ENCODE results near the gene FNDC3B.
"Not testable (repeated sequence)": the region's sequence is repeated elsewhere in the genome, so short reads cannot be mapped to it uniquely, and the experiment has no call there.

FNDC3B gene

DNA sequence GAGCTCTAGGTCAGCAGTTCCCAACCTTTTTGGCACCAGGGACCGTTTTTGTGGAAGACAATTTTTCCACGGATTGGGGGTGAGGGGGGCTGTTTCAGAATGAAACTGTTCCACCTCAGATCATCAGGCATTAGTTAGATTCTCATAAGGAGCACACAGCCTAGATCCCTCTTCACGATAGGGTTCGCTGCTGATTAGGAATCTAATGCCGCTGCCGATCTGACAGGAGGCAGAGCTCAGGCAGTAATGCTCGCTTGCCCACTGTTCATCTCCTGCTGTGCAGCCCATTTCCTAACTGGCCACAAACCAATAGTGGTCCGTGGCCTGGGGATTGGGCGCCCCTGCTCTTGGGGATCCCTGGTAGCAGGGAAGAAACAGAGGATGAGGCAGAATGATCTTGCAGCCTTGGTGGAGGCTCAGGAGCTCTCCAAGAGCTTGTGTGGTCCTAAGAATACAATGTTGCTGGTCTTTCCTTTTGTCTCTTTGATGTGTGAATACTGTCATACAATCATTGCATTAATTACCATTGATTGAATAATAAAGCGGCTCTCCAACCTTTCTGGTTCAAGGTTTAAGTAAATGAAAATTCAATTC, 183.2 kb downstream of the FNDC3B start:
- no peak for DNase-seq

DNA sequence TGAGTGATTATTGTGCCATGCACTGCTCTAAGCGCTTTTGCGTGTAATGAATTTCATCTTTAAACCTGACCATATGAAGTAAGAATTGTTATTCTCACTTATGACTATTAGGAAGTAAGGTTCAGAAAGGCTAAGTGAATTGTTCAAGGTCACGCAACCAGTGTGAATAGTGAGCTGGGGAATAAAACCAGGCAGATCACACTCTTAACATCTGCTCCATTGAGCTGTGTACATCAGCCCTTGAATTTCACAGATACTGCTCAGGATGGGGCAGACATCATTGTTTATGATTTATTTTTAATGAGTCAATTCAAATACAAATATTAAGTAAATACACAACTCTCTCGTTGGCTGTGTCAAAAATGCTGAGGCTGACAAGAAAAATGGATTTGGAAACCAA, 184.5 kb downstream of the FNDC3B start:
- DNase-seq = no peak

DNA sequence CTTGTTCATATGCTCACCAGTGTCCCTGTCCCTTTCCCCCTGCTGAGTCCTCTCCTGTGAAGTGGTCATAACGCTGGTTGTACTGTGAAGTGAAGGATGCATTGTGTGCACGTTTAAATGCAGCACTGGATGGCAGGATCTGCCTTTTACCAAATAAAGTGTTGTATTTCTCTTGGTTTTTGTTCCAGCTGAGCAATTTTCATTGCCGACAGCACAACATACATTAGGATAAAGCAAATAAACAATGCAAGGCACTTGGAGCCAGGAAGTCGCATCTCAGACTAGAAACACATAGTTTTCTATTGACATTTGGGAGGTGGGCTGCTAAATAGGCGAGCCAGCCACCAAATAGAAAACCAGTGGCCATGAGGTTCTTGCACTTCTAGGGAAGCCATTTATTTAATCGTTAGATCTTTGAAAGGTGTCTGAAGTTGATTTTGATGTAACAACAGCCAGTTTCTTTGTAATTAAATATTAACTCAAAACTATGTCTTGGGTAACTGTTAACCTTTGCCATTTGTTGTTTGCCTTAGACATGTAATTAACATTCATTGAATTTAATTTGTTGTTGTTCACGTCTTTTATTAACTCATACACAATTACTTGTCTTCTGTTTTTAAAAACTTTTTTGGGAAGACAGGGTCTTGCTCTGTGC, 185.3 kb downstream of the FNDC3B start:
- no peak for DNase-seq

DNA sequence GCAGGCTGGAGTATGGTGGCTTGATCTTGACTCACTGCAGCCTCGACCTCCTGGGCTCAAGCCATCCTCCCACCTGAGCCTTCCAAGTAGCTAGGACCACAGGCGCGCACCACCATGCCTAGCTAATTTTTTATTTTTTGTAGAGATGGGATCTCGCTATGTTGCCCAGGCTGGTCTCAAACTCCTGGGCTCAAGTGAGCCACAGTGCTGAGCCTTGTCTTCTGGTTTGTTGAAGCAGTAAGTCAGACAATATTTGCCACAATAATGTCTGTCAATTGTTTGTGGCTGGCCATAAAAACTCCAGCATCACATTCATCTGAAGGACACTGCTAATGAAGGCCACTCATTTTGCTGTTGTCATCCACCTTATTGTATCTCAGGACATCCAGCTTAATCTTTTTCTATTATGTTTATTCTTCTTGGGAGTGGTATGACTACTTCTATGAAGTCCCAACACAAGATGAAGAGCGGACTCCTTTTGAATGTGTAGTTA, 185.9 kb downstream of the FNDC3B start:
- DNase-seq = no peak

DNA sequence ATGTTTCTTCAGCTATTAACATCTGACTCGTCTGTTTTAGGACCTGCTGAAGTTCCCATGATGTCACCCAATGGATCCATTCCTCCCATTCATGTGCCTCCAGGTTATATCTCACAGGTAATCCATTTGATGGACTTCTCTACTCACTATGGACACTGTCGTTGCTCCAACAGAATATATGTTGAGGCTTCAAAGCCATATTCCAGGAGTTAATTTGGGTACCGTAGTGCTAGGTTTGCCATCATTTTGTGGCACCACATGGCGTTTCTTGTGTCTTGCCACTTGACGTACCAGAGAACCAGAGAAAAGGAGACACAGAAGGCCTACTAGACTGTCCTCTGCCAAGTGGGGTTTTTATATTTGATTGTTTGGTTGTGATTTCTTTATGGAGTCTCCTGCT, 187.5 kb downstream of the FNDC3B start:
- no peak for DNase-seq

DNA sequence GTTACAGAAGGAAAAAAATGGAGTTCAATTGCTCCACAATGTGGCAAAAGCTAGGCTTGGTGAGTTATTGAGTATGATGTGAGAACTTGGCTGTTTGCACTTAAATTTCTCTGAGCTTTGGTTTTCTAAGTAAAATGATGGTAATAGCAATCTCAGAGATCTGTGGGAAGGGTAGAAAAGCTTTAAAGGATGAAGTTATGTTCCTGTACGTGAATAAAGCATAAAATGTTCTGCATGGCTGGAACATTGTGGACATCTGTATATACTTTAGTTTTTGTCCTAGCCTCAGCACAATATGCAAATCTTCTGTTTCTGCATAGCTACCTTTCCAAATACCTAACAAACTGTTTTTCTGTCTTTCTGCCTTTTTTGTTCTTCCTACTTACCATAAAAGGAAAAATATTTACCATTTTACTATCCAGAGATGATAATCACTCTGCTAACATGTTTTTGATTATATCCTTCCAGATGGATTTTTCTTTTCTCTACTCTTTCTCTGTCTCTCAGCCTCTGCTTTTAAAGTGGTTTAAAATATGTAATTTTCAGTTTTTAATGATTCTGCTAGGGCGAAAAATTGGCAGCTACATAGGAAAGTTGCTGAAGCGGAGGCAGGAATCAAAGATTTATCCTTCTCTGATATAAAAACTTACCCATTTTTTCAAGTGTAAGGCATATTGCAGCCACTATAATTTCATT, 188.1 kb downstream of the FNDC3B start:
- DNase-seq = no peak

DNA sequence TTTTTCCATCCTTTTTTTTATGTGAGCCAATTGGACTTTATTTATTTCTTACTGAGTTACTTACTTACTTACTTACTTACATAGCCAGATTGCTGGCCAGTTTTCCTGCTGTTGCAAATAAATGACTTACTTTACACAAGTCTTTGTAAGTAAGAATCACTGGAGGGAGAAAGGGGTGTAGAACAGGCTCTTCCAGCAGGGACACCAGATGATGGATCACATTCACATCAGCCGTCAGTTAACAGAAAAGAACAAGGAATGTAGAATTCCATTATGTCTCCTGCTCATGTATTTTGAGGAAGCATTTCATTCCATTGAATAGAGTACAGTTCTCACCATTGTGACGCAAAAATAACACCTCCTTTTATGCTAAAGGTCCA, 188.6 kb downstream of the FNDC3B start:
- no peak for DNase-seq

DNA sequence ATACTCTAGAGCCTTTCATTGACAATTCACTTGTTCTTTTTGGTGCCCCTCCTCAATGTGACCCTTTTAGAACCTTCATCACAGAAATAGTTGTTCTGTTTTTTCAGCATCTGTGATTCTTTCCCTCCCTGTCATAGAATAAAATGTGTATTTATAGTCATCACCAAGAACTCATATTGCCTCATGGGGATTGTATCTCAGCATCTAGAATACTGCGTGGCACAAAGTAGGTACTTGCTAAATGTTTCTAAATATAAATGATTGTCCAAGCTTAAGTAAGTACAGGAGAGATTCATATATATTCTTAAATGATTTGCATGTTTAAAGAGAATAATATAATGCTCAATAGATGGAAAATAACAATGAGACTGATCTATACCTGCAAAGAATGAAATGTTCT, 190.1 kb downstream of the FNDC3B start:
- no peak for DNase-seq

DNA sequence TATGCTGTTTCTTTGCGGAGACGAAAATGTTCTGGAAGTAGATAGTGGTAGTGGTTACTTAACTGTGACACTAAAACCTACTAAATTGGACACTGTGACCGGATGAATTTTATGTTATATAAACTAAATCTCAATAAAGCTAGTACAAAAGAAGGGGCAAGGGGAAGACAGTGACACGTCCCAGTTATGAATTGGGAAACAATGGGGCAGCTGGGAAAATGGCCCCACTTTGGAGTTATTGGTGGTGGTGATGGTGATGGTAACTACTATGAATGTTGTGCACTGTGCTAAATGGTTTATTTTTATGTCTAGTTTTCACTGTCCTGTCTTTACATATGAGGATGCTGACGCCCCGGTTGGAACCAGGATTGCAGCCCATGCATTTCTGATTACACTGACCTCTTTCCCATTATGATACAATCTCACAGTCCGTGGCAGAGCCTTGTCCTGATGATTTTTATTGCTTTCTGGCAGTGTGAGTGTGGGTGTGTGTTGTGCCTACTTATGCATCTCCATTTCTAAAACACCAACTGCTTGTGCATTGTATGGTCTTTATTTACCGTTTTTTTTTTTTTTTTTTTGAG, 192.0 kb downstream of the FNDC3B start:
- DNase-seq = no peak

DNA sequence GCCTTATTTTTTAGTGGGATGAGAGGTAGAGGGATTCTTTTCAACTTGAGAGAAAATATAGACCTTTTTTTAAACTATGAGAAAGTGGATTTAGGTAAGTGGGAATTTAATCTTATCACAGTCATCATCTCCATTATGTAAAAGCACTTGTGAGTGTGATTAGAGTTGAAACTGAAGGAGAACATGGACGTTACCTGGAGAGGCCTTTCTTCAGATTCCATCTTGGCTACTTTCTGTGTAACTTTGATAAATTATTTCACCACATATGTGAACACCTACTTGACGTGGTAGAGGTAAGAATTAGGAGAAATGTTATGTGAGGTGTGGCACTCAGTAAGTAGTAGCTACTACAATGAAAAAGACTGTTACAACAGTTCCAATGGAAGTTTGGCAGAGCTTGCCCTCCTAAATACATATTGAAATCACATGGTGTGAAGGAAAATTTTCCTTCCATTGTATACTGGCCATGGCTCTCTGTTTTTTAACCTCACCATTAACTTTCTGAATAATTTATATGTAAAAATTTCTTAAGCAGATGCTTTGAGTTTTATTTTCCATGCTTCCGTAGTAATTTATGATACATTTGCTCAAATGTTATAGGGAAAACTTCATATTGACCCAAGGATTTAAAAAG, 193.3 kb downstream of the FNDC3B start:
- no peak for DNase-seq

DNA sequence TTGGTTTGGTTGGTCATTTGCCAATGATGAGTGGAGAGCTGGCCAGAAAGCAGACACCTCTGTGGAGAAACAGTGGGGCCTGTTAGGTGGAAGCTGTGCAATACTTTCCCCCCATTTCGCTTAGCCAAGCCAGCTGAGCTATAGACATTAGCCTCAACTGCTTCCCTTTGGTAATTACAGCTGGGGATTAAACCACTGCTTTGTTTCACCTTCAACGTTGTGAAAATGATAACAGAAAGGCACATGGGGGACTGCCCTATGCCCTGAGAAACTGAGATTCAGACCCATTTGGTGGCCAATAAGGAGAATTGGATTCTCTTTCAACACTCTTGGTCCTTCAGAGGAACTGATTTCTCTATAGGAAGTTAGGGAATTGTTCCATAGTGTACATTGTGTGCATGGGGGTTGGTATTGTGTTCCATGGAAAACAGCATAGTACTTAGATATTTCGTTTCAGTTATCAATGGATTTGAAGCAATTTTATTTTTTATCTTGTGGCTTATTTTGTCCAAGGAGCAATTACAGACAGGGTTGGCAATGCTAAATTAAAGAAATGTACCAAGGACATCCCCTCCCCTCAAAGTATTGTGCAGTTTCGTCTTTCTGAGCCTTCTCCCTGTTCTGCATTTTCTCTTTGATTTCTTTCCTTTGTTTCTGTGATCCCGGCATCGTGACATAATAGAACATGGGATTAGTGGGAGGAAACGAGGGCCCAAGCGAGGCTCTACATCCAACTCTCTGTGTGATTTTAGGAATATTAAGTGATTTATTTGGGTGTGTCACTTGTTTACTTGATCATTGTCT, 194.3 kb downstream of the FNDC3B start:
- DNase-seq = no peak

DNA sequence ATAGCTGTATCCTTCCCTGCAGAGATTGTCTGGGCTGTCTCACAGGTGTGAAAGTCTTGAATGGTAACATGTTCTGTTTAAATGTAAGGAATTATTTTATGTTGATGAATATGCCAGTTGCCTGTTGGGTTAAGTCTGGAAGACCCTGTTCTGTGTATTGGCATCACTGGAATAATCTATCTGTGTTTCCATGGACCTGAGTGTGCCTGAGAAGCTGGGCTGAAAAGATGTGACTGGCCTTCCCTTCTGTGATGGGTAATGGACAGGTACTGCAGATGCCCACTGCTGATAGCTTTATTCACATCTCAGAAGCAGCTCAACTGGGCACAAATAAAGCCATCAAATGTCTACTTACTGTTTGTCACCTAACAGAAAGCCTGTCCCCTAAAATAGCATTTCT, 196.3 kb downstream of the FNDC3B start:
- no peak for DNase-seq

DNA sequence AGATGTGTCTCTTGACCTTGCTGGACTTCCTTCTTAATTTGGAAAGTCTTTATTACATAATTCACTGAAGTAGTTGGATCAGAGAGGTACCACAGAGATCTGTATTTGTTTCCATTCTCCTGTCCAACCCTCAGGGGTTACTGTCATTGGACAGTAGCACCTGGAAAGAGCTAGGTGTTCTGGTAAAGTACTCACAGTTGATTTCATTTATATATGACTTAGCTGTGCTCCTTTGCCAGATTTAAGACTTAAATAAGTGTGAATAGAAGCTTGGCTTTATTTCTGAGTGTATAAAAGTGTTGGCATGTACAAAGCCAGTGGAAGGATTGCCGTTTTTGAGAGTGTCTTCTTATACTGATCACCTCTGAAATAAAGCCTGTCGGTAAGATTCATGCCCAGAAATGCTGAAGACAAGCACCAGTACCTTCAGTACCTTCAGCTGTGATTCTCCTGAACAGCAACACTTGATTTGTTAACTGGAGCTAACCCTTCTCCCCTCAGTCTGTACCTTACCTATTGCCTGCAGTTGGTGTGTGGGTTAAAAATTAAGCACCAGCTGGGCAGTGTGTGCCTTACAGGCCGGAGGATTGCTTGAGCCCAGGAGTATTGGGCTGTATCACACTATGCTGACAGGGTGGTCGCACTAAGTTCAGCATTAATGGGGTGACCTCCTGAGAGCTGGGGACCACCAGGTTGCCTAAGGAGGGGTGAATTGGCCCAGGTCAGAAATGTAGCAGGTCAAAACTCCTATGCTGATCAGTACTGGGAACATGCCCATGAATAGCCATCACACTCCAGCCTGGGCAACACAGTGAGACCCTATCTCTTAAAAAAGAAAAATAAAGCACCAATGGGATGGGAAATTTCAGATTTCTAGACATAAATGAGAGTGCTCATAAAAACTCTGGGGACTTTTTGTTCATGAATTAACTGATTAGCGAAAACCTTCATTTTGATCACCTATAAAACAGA, 197.7 kb downstream of the FNDC3B start:
- DNase-seq = no peak

DNA sequence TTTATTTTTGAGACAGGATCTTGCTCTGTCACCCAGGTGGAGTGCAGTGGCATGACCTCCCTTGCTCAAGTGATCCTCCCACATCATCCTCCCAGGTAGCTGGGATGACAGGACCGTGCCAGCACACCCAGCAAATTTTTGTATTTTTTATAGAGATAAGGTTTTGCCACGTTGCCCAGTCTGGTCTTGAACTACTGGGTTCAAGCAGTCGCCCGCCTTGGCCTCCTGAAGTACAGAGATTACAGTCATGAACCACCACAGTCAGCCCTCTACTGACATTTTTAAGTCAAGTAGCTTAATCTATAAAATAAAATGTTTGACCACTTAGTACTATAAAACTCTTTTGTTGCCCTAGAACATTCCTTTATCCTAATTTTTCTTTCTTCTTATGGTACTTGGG, 198.8 kb downstream of the FNDC3B start:
- DNase-seq = no peak

DNA sequence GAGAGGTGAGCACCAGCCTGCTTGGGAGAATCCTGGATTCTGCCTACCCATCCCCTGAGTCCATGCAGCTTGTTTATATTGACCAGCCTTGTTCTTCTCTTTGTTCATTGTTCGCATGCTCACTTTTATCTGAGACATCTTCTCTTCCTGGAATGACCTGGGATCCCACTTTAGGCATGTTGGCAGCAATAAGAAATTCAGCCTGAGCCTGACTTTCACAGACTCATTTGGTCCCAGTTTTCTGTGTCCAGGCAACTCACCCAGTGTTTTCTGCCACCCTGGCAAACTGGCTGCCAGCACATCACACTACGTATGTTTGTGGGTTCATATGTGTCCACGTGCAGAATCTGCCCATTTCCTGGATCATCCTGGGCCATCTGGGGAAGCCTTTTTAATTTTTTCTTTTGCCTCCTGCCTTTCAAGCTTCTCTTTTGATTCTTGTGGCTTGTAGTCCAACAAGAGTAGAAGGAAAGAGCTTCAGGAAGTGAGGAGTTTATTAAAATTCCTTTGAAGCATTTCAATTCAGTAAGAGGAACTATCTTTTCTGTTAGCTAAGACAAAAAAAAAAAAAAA, 199.9 kb downstream of the FNDC3B start:
- no peak for DNase-seq

DNA sequence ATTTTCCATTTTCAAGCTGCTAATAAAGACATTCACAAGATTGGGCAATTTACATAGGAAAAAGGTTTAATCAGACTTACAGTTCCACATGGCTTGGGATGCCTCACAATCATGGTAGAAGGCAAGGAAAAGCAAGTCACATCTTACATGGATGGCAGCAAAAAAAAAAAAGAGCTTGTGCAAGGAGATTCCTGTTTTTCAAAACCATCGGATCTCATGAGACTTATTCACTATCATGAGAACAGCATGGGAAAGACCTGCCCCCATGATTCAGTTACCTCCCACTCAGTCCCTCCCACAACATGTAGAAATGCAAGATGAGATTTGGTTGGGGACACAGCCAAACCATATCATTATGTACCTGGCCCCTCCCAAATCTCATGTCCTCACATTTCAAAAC, 202.0 kb downstream of the FNDC3B start:
- DNase-seq = no peak

DNA sequence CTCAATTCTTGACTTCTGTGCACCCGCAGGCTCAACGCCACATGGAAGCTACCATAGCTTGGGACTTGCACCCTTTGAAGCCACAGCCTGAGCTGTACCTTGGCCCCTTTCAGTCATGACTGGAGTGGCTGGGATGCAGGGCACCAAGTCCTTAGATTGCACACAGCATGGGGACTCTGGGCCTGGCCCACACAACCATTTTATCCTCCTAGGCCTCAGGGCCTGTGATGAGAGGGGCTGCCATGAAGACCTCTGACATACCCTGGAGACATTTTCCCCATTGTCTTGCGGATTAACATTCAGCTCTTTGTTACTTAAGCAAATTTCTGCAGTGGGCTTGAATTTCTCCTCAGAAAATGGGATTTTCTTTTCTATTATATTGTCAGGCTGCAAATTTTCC, 203.1 kb downstream of the FNDC3B start:
- not testable (repeated sequence) for DNase-seq

DNA sequence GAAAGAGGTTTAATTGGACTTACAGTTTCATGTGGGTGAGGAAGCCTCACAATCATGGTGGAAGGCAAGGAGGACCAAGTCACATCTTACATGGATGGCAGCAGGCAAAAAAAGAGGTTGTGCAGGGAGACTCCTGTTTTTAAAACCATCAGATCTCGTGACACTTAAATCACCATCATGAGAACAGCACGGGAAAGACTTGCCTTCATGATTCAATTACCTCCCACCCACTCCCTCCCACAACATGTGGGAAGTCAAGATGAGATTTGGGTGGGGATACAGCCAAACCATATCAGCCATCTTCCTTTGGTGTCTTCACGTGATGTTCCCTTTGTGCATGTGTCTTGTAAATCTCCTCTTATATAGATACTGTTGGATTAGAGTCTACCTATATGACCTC, 204.0 kb downstream of the FNDC3B start:
- DNase-seq = not testable (repeated sequence)

DNA sequence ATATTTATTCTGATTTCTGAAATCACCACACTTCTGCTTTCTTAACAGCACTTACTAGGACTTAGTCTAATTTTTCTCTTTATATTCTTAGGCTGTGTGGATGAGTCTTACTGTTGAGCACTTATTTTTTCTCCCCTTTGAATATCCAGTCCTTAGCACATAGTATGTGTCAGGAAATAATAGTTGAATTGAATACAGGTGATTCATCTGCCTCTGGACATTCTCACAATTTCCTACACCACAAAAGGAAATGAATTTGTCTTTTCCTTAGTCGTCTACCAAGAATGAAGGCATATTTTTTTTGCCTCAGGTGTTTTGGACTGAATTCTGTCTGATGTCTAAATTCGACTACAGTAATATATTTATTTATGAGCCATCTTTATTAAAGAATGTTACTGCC, 204.6 kb downstream of the FNDC3B start:
- no peak for DNase-seq

DNA sequence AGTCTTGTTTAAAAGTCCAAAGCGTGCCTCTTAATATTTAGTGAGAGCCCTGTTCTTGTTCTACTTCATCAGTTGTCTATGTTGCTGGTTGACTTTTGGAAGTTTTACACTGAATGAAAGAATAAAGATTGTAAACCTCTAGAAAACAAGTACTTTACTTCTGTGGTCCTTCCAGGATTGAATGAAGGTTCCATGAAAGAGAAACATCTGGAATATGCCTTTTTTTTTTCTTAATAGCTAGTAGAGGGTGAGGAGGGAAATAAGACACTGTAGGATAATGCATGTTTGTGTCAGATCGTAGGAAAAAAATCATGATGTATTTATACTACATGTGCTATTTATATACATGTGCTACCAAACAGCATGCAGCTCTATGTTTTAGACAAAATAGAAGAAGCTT, 205.9 kb downstream of the FNDC3B start:
- no peak for DNase-seq
